ENCODE results near the gene TPH1. TPM values are rescaled to one million over a fixed set of nuclear protein-coding genes. Genes with fewer than 3 reads are reported as not detected.

TPH1 gene
- total RNA-seq, 1 donor from 2014 or later, result 0.30 TPM

Other genes with a start within 250 kb of the TPH1 start
- gene SERGEF, start 33.2 kb downstream of the TPH1 start, total RNA-seq, result 22.4 TPM
- 9.3 TPM for gene SAAL1, start 59.8 kb upstream of the TPH1 start, total RNA-seq
- gene MRGPRX3, start 86.3 kb upstream of the TPH1 start, total RNA-seq, result not detected
- gene MRGPRX4, start 126.6 kb upstream of the TPH1 start, total RNA-seq, result not detected
- gene SAA4, start 190.5 kb upstream of the TPH1 start, total RNA-seq, result not detected
- gene SAA2, start 202.4 kb upstream of the TPH1 start, total RNA-seq, result 0.48 TPM
- 1.5 TPM for gene SAA1, start 220.0 kb upstream of the TPH1 start, total RNA-seq

Measured in cardiac septum (tissue), 1 donor.